HG03159 (cell line): ENCODE data around the gene CLCN5.

Source experiments
- ATAC-seq: cut with Tn5 transposase; IDR thresholded peaks from one replicate; pipeline ENCODE4 v1.9.1; 2021; ENCODE audit warnings: mild to moderate bottlenecking, moderate library complexity; ENCODE audit not compliant: unreplicated experiment

Gene CLCN5

GRCh38 chrX:50075630-50076339 lies 153.4 kb downstream of the CLCN5 start:
- ATAC-seq: peak; percentile 79

GRCh38 chrX:50081282-50081889 lies 159.0 kb downstream of the CLCN5 start:
- no peak for ATAC-seq

GRCh38 chrX:50082741-50083140 lies 160.3 kb downstream of the CLCN5 start:
- no peak for ATAC-seq

GRCh38 chrX:50088645-50089044 lies 166.2 kb downstream of the CLCN5 start:
- ATAC-seq: no peak

GRCh38 chrX:50093625-50094024 lies 171.2 kb downstream of the CLCN5 start:
- ATAC-seq: no peak

GRCh38 chrX:50097071-50097470 lies 174.7 kb downstream of the CLCN5 start:
- ATAC-seq: no peak

GRCh38 chrX:50098241-50098640 lies 175.8 kb downstream of the CLCN5 start:
- no peak for ATAC-seq

- ATAC-seq: no peak
Measured at GRCh38 chrX:50098749-50099148, 176.4 kb downstream of the CLCN5 start.

GRCh38 chrX:50099331-50099730 lies 176.9 kb downstream of the CLCN5 start:
- no peak for ATAC-seq

GRCh38 chrX:50100188-50100587 lies 177.8 kb downstream of the CLCN5 start:
- no peak for ATAC-seq

- ATAC-seq: no peak
Measured at GRCh38 chrX:50103176-50103575, 180.8 kb downstream of the CLCN5 start.

GRCh38 chrX:50103866-50104566 lies 181.6 kb downstream of the CLCN5 start:
- no peak for ATAC-seq

- no peak for ATAC-seq
Measured at GRCh38 chrX:50106051-50106675, 183.8 kb downstream of the CLCN5 start.

GRCh38 chrX:50107470-50107869 lies 185.1 kb downstream of the CLCN5 start:
- ATAC-seq: no peak

GRCh38 chrX:50108264-50108663 lies 185.9 kb downstream of the CLCN5 start:
- no peak for ATAC-seq

GRCh38 chrX:50111742-50112141 lies 189.3 kb downstream of the CLCN5 start:
- no peak for ATAC-seq

- no peak for ATAC-seq
Measured at GRCh38 chrX:50114113-50114512, 191.7 kb downstream of the CLCN5 start.

GRCh38 chrX:50115973-50116372 lies 193.6 kb downstream of the CLCN5 start:
- ATAC-seq: no peak

GRCh38 chrX:50117476-50117875 lies 195.1 kb downstream of the CLCN5 start:
- ATAC-seq: no peak

- no peak for ATAC-seq
Measured at GRCh38 chrX:50125480-50125879, 203.1 kb downstream of the CLCN5 start.

GRCh38 chrX:50147972-50148371 lies 225.6 kb downstream of the CLCN5 start:
- ATAC-seq: no peak
